ENCODE measurements around the gene NPPA.

Gene NPPA

GRCh38 chr1:11848373-11848700 lies 754 bp upstream of the NPPA start:
- DNase-seq (ENCODE audit: extremely low spot score, insufficient read length, low read depth) (no peak), FAIRE-seq (no peak)

GRCh38 chr1:11845641-11846335 lies 1.8 kb downstream of the NPPA start:
- DNase-seq (ENCODE audit: extremely low spot score, insufficient read length, low read depth): no peak
- no peak for FAIRE-seq

DNA sequence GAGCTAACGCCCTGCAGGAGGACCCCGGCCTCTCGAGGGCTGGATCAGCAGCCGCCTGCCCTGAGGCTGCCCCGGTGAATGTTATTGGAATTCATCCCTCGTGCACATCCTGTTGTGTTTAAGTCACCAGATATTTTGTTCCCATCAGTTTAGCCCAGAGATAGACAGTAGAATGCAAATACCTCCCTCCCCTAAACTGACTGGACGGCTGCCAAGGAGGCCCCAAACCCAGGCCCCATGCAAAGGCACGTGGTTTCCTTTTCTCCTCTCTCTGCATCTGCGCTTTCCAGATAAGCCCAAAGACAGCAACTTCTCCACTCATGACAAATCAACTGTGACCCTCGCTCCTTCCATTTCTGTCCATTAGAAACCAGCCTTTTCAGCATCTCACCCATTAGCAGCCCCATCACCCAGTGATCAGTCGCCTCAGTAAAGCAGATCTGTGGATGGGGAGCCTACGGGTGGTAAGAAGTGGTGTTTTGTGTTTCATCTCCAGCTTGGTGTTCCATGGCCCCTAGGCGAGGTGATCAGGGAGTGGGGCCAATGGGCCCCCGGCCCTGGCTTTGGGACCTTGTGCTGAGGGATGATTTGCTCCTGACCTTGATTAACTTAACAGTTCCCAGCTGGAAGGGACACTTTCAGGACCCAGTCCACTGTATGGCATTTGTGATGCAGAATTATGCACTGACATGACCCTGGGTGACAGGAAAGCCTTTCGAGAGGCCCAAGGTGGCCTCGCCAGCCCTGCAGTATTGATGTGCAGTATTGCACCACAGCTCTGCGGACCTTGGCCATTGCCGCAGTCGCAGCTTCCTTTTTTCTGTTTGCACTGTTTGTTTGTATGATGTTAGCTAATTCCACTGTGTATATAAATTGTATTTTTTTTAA lies 5.2 kb downstream of the NPPA start:
- FAIRE-seq (no peak), DNase-seq (ENCODE audit: extremely low spot score, insufficient read length, low read depth) (no peak)

DNA sequence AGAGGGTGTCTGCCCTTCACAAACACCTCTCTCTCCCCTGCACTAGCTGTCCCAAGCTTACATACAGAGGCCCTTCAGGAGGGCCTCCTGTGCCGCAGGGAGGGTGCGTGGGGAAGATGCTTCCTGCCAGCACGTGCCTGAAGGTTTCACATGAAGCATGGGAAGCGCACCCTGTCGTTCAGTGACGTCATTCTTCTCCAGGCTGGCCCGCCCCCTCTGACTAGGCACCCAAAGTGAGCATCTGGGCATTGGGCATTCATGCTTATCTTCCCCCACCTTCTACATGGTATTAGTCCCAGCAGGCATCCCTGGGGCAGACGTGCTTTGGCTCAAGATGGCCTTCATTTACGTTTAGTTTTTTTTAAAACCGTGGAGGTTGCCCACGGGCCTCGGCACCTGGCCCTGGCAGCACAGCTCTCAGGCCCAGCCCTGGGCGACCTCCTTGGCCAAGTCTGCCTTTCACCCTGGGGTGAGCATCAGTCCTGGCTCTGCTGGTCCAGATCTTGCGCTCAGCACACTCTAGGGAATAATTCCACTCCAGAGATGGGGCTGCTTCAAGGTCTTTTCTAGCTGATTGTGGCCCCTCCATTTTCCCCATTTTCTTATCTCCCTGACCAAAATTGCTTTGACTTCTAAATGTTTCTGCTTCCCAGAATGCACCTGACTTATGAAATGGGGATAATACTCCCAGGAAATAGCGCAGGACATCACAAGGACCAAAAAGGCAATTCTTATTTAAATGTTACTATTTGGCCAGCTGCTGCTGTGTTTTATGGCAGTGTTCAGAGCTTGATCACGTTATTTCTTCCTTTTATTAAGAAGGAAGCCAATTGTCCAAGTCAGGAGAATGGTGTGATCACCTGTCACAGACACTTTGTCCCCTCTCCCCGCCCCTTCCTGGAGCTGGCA lies 6.1 kb downstream of the NPPA start:
- FAIRE-seq (no peak), DNase-seq (ENCODE audit: extremely low spot score, insufficient read length, low read depth) (no peak)

- FAIRE-seq (no peak), DNase-seq (ENCODE audit: extremely low spot score, insufficient read length, low read depth) (no peak)
Measured at GRCh38 chr1:11839727-11840705, 7.6 kb downstream of the NPPA start.

GRCh38 chr1:11838349-11839272 lies 9.0 kb downstream of the NPPA start:
- FAIRE-seq: peak; percentile 80
- DNase-seq (ENCODE audit: extremely low spot score, insufficient read length, low read depth): peak; percentile 80

GRCh38 chr1:11837767-11838348 lies 9.7 kb downstream of the NPPA start:
- FAIRE-seq (no peak), DNase-seq (ENCODE audit: extremely low spot score, insufficient read length, low read depth) (no peak)

- DNase-seq (ENCODE audit: extremely low spot score, insufficient read length, low read depth) (no peak), FAIRE-seq (no peak)
Measured at GRCh38 chr1:11836955-11837766, 10.4 kb downstream of the NPPA start.

- no peak for DNase-seq (ENCODE audit: extremely low spot score, insufficient read length, low read depth)
- no peak for FAIRE-seq
Measured at GRCh38 chr1:11835441-11836225, 11.9 kb downstream of the NPPA start.

DNA sequence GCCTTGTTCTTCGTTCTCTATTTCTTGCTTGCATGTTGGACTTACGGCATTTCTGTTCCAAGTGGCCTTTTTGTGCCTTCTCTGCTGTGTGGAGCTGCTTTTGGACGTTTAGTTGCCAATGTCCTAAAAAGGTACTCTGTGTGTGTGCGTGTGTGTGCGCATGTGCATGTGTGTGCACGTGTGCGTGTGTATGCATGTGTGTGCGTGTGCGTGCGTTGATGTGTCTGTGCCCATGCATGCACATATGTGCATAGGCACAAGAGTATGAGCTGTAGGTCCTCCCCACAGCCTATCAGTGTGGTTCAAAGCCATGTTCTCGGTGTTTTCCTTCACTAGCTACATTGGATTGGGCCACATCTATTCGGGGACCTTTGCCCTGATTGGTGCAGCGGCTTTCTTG lies 13.7 kb downstream of the NPPA start:
- FAIRE-seq (no peak), DNase-seq (ENCODE audit: extremely low spot score, insufficient read length, low read depth) (no peak)

DNA sequence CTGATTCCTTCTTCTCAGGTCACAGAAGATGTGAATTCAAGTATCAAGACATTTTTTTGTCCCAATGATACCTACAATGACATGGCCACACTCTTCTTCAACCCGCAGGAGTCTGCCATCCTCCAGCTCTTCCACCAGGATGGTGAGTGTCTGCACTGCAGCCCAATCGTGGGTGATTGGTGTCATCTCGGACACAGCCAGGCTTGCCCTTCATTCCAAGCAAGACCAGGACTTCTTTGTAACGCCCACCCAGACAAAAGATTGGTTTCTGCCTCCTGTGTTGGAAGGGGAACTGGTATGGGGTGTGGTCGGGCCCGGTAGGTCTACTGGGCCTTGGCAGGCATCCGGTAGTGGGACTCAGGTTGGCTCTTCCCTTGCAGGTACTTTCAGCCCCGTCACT lies 14.1 kb downstream of the NPPA start:
- FAIRE-seq (no peak), DNase-seq (ENCODE audit: extremely low spot score, insufficient read length, low read depth) (no peak)

DNA sequence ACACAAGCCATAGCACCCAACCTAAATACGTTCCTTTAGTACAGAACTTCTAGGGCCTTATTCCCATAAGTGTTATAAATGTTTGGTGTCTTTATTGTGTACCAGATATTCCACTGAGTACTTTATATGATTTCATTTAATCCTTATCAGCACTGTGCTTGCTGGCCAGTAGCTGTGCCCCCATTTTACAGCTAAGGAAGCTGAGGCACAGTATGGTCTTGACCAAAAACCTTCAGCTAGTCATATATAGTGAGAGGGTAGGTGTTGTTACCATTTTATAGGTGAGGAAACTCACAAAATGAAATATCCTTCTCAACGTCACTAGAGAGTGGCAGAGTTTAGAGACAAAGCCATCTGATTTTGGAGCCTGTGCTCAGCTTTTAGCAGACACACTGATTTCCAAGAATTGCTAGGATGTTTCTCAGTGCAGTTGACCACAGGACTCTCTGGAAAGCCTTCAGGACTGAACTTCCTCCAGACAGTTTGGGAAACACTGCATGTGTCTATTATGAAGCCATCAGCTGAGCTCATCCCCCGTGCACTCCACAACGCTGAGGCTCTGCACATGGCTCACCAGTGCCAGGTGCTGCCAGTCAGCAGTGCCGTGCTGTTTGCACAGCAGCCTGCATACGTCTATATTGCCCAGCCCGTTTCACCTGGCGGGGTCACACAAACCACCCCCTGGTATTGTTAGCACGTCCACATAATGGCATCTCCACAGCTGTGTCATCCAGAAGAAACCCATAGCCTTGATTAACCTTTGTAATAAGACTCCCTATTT lies 15.4 kb downstream of the NPPA start:
- FAIRE-seq: no peak

DNA sequence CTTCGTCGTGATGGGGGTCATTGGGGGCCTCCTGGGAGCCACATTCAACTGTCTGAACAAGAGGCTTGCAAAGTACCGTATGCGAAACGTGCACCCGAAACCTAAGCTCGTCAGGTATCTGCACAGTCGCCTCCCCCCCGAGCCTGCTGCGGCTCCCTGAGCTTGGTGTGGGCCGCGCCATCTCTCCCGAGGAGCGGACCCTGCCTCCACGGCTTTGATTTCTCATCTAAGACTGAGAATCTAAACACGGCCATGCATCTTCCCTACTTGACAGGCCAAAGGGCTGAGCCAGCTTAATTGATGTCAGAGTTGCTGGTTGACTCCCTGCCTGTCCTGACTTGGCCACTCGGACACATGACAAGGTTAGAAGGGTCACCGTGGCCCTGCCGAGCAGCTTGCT lies 19.1 kb downstream of the NPPA start:
- DNase-seq (ENCODE audit: extremely low spot score, insufficient read length, low read depth): no peak
- FAIRE-seq: no peak

More for the DNA sequence above, 15.4 kb downstream of the NPPA start:
- no peak for DNase-seq (ENCODE audit: extremely low spot score, insufficient read length, low read depth)

DNA sequence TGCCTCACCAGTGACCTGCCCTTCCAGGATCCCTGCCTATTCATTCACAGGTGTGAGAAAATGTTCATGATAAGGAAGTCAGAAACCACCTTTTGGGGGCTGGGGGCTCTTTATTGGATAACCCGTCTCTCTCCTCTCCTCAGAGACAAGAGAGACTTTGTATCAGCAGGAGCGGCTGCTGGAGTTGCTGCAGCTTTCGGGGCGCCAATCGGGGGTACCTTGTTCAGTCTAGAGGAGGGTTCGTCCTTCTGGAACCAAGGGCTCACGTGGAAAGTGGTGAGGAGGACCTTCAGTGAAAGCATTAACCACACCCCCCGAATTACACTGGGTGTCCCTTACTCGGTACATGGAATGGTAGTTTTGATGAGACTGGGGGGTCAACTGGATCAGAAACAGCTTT lies 20.6 kb downstream of the NPPA start:
- FAIRE-seq: no peak

GRCh38 chr1:11825131-11825530 lies 22.5 kb downstream of the NPPA start:
- FAIRE-seq (no peak), DNase-seq (ENCODE audit: extremely low spot score, insufficient read length, low read depth) (no peak)

More for the DNA sequence above, 20.6 kb downstream of the NPPA start:
- no peak for DNase-seq (ENCODE audit: extremely low spot score, insufficient read length, low read depth)

All from GM18507 (cell line).